Measurements from ENCODE around the gene PKLR.

DNA sequence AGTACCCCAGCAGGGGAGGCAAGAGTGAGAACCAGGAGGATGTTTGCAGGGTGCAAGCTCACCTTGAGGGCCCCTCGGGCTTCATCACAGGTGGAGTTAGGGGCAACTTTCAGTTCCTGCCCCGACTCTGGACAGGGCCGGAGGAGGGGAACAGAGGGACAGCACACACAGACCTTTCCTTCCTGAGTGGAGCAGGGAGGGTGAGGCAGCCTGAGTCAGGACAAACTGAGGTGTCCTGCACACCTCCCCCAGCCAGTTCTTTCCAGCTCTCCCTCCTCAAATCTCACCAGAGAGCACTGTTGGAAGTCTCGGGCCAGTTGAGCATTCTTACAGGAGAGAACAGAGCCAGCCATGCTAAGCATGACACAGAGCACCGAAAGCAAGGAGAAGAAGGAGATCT is 47.4 kb downstream of the PKLR start:
- TF ChIP-seq, protein P1, sequence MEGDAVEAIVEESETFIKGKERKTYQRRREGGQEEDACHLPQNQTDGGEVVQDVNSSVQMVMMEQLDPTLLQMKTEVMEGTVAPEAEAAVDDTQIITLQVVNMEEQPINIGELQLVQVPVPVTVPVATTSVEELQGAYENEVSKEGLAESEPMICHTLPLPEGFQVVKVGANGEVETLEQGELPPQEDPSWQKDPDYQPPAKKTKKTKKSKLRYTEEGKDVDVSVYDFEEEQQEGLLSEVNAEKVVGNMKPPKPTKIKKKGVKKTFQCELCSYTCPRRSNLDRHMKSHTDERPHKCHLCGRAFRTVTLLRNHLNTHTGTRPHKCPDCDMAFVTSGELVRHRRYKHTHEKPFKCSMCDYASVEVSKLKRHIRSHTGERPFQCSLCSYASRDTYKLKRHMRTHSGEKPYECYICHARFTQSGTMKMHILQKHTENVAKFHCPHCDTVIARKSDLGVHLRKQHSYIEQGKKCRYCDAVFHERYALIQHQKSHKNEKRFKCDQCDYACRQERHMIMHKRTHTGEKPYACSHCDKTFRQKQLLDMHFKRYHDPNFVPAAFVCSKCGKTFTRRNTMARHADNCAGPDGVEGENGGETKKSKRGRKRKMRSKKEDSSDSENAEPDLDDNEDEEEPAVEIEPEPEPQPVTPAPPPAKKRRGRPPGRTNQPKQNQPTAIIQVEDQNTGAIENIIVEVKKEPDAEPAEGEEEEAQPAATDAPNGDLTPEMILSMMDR (IDR thresholded peaks at IDR 0.05): no peak
- TF ChIP-seq POLR2A (IDR thresholded peaks at IDR 0.05): no peak
